Lung (tissue), 12 donors: ENCODE results near the gene LTBP2. TPM values are rescaled to one million over a fixed set of nuclear protein-coding genes. Genes with fewer than 3 reads are reported as not detected.

Experiments used
- ATAC-seq: fragments of 200-7000 bp; cut with Tn5 transposase; one replicate; pipeline ENCODE4 v1.9.1; 2020; ENCODE audit warnings: moderate number of reproducible peaks; ENCODE audit not compliant: insufficient read depth, low FRiP score
- DNase-seq, 3 donors: peaks; one replicate each; pipeline ENCODE4 v3.0.0-alpha.2; 2013 to 2017
- H3K27ac ChIP-seq, 2 donors: one replicate each; pipeline ENCODE4 v1.5.1; 2013; ENCODE audit warnings: mild to moderate bottlenecking in 2 of 2, moderate library complexity in 2 of 2, control low read depth in 1 of 2, inconsistent platforms in 1 of 2, low read depth in 1 of 2, low read length in 1 of 2
- H3K27me3 ChIP-seq, 3 donors: one replicate each; pipeline ENCODE4 v1.5.1; 2013; ENCODE audit warnings: low read length in 2 of 3; ENCODE audit not compliant: control insufficient read depth in 3 of 3, insufficient read depth in 3 of 3
- H3K36me3 ChIP-seq, 4 donors: one replicate each; pipeline ENCODE4 v1.5.1; 2013; ENCODE audit warnings: low read length in 4 of 4, mild to moderate bottlenecking in 1 of 4, moderate library complexity in 1 of 4; ENCODE audit not compliant: control insufficient read depth in 4 of 4, insufficient read depth in 4 of 4
- H3K4me1 ChIP-seq, 5 donors: one replicate each; pipeline ENCODE4 v1.5.1; 2013; ENCODE audit warnings: low read length in 5 of 5, mild to moderate bottlenecking in 2 of 5, moderate library complexity in 1 of 5; ENCODE audit not compliant: control insufficient read depth in 5 of 5, insufficient read depth in 5 of 5
- H3K4me3 ChIP-seq: one replicate; pipeline ENCODE4 v1.5.1; 2013; ENCODE audit warnings: mild to moderate bottlenecking, control low read depth, moderate library complexity
- H3K9ac ChIP-seq, 2 donors: one replicate each; pipeline ENCODE4 v1.5.1; 2013; ENCODE audit warnings: low read length in 2 of 2, control low read depth in 1 of 2; ENCODE audit not compliant: insufficient read depth in 1 of 2
- H3K9me3 ChIP-seq, 4 donors: one replicate each; pipeline ENCODE4 v1.5.1; 2013; ENCODE audit warnings: low read length in 3 of 4, mild to moderate bottlenecking in 1 of 4, moderate library complexity in 1 of 4; ENCODE audit not compliant: control insufficient read depth in 4 of 4, insufficient read depth in 3 of 4
- WGBS, 2 donors: extraction: QIAGEN DNeasy Blood & Tissue Kit; methylation state at CpG; one replicate each; pipeline ENCODE4 v1.1.7; 2013; 5-methylcytosine and 5-hydroxymethylcytosine counted together
- polyA plus RNA-seq, 2 donors: library from polyadenylated mRNA; stranded (reverse); fragments of 200-250 nt; gene quantifications; one replicate each; pipeline ENCODE4 v1.2.1, GENCODE V29; 2013
- total RNA-seq, 2 donors: library from RNA; depleted of rRNA in 1 of 2; stranded (reverse); fragments of >200 nt in 1 of 2; gene quantifications; one replicate each; pipeline ENCODE4 v1.2.1, GENCODE V29; 2014 to 2021
- TF ChIP-seq, protein P1 (sequence below): IDR thresholded peaks from 2 replicates; pipeline ENCODE4 v1.5.1; 2012; ENCODE audit warnings: mild to moderate bottlenecking; ENCODE audit errors: control extremely low read depth, extremely low read depth
- donor health status: control.
- donor health status: control.
- donor health status: Bipolar disorder and iron deficiency.
- donor health status: healthy.
- donor health status: DM: yes; HTN: yes; CAD: no.

LTBP2 gene
- total and polyA plus RNA-seq, 4 donors: 13.2 to 78.4 (median 25.8) TPM

DNA sequence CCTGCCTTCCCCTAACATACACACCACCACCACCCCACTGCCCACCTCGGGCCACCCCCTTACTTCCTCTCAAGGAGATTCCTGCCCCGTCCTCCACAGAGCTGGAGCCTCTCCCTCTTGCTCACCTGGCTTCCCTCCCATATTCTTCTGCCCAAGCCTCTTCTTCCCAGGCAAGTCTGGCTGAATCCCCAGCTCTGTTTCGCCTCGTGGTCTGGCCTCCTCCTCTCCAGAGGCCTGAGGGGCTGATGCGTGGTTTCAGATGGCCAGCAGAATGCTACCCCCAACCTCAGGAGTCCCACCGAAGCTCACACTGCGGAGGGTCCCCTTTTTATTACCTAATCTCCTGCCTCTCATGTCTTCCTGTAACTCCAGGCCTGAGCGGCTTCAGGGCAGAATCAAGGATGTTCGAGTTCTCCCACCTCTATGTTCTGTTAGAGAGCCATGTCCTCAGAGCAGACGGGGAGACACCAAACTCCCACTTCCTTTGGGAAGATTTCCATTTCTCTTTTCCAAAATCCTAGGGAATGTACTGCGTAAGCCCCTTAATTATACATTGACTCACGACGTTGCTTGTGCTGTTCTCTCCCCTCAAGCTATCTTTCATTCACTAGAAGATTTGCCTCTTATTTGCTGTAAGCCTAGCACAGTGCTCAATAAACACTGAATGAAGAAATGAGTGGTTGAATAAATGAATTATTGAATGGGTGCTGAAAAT is 33.9 kb upstream of the LTBP2 start:
- Histone ChIP-seq H3K27me3 (no peaks in the 10 kb centered on the region), H3K36me3 (no peaks in the 10 kb centered on the region), H3K9ac (no peak overlapping the region), H3K4me1 (peaks cover 0 to 19% (median 9%) of the 10 kb centered on the region in 5 donors), H3K4me3 (no peak overlapping the region), H3K9me3 (no peaks in the 10 kb centered on the region), H3K27ac (no peak overlapping the region)
- ATAC-seq (no peak), DNase-seq (no peak)
- TF ChIP-seq, protein P1, sequence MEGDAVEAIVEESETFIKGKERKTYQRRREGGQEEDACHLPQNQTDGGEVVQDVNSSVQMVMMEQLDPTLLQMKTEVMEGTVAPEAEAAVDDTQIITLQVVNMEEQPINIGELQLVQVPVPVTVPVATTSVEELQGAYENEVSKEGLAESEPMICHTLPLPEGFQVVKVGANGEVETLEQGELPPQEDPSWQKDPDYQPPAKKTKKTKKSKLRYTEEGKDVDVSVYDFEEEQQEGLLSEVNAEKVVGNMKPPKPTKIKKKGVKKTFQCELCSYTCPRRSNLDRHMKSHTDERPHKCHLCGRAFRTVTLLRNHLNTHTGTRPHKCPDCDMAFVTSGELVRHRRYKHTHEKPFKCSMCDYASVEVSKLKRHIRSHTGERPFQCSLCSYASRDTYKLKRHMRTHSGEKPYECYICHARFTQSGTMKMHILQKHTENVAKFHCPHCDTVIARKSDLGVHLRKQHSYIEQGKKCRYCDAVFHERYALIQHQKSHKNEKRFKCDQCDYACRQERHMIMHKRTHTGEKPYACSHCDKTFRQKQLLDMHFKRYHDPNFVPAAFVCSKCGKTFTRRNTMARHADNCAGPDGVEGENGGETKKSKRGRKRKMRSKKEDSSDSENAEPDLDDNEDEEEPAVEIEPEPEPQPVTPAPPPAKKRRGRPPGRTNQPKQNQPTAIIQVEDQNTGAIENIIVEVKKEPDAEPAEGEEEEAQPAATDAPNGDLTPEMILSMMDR: no peak
- WGBS, 2 donors: 67 to 69% methylated on average over 13 of the region's 13 CpGs

DNA sequence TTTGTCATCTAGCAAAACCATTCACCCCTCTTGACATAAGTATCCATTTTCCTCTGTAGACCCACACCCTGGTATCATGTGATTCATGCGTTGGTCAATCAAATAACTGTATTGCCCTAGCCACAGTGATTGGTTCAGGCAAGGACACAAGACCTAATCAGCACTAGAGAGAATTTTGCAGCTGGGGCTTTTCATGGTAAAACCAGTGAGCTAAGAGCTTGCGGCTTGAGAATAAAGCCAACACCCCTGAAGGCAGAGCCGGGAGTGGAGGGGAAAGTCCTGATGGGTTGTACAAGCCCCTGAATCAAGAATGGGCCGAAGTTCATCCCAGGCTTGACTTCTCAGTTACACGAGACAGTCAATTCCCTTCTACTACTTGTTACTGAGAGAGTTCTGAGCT is 33.2 kb upstream of the LTBP2 start:
- Histone ChIP-seq H3K36me3 (no peaks in the 10 kb centered on the region), H3K27ac (no peak overlapping the region), H3K4me3 (no peak overlapping the region), H3K9ac (no peak overlapping the region), H3K9me3 (no peaks in the 10 kb centered on the region), H3K4me1 (peaks cover 0 to 19% (median 9%) of the 10 kb centered on the region in 5 donors), H3K27me3 (no peaks in the 10 kb centered on the region)
- DNase-seq: no peak
- WGBS, 2 donors: 78 to 79% methylated on average over 5 of the region's 5 CpGs
- ATAC-seq: no peak
- TF ChIP-seq, protein P1: no peak

DNA sequence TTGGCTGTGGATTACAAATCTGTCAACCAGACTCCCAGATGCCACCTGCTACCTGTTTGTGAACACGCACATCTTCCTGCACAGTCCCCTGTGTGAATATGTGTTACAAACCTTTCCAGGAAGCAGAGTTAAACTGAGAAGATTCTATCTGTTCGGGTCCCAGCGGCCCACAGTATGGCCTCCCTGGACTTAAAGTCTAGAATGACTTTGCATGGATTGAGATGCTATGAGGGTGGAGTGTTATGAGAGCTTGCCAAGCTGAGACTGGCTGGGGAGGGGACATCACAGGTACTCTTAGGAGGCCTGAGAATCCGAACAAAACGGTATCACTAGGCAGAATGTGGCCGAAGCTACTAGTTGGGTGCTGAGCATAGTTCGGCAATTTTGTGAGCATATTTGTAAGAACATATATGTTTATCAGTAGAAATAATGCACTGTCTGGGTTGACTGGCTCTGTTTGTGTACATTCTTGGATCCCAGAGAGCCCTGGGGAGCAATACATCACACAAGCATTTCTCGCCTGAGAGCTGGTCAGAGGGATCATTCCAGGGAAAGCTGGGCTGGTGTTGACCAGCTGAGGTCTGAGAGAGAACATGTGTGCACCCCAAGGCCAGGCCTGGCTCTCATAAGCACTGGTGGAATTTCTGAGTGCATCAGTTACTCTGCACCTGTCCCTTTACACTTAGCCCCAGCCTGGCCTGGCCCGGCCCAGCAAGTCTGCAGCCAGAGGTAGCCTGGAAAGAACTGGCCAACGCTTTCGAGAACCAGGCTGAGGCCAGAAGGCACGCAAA is 29.8 kb upstream of the LTBP2 start:
- no peaks in the 10 kb centered on the region for H3K9me3 ChIP-seq
- no peak overlapping the region for H3K9ac ChIP-seq
- WGBS, 2 donors: 92% methylated on average over 12 of the region's 12 CpGs
- TF ChIP-seq, protein P1: no peak
- ATAC-seq: no peak
- H3K4me3 ChIP-seq: no peak overlapping the region
- no peak overlapping the region for H3K27ac ChIP-seq
- H3K36me3 ChIP-seq: no peaks in the 10 kb centered on the region
- DNase-seq: peak in 1 of 3 donors; percentile 45
- H3K4me1 ChIP-seq: peaks cover 0 to 4% (median 0%) of the 10 kb centered on the region in 5 donors
- no peaks in the 10 kb centered on the region for H3K27me3 ChIP-seq
